ENCODE measurements around the gene CDC42.

DNA sequence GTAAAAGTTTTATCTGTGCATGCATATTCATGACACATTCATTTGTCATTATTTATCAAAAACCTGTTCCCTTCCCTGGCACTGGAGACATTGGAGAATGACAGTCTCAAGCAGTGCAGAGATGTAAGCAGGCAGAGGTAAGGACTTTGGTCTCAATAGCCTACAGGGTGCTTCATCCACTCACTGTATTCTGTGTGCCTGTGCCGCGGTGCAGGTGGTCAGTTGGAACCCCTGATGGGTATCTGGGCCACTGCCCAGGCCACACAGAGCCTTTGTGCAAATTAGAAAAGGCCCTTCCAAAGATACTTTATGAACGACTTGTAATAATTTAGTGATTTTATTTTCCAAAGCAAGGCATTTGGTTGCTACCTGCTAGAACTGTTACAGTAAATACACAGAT, 44.0 kb downstream of the CDC42 start:
- no peak for TF ChIP-seq POLR2A (IDR thresholded peaks at IDR 0.05)
- TF ChIP-seq, protein P1, sequence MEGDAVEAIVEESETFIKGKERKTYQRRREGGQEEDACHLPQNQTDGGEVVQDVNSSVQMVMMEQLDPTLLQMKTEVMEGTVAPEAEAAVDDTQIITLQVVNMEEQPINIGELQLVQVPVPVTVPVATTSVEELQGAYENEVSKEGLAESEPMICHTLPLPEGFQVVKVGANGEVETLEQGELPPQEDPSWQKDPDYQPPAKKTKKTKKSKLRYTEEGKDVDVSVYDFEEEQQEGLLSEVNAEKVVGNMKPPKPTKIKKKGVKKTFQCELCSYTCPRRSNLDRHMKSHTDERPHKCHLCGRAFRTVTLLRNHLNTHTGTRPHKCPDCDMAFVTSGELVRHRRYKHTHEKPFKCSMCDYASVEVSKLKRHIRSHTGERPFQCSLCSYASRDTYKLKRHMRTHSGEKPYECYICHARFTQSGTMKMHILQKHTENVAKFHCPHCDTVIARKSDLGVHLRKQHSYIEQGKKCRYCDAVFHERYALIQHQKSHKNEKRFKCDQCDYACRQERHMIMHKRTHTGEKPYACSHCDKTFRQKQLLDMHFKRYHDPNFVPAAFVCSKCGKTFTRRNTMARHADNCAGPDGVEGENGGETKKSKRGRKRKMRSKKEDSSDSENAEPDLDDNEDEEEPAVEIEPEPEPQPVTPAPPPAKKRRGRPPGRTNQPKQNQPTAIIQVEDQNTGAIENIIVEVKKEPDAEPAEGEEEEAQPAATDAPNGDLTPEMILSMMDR (IDR thresholded peaks at IDR 0.05), result no peak
